Nephron progenitor cell (in vitro differentiated cells): ENCODE measurements around the gene TADA1.

Experiments used
- DNase-seq: peaks from one replicate; pipeline ENCODE4 v3.0.0; 2021
- H3K27ac Mint-ChIP-seq: 2 replicates; pipeline ENCODE4 v1.8.0; 2021; ENCODE audit warnings: mild to moderate bottlenecking, moderate library complexity, mixed read lengths
- H3K27me3 Mint-ChIP-seq: 2 replicates; pipeline ENCODE4 v1.8.0; 2021; ENCODE audit warnings: mild to moderate bottlenecking, low read depth, mixed read lengths; ENCODE audit not compliant: poor library complexity
- H3K36me3 Mint-ChIP-seq: 2 replicates; pipeline ENCODE4 v1.8.0; 2021; ENCODE audit warnings: low read depth, mixed read lengths
- H3K4me1 Mint-ChIP-seq: 2 replicates; pipeline ENCODE4 v1.8.0; 2021; ENCODE audit warnings: mixed read lengths
- H3K4me3 Mint-ChIP-seq: 2 replicates; pipeline ENCODE4 v1.8.0; 2021; ENCODE audit warnings: mild to moderate bottlenecking, moderate library complexity, mixed read lengths
- H3K9me3 Mint-ChIP-seq: 2 replicates; pipeline ENCODE4 v1.8.0; 2021; ENCODE audit warnings: mild to moderate bottlenecking, moderate library complexity, mixed read lengths
- TF ChIP-seq, protein P1 (sequence below): fragments of 200-600 bp; sonication (generic); IDR thresholded peaks from 2 replicates; pipeline ENCODE4 v1.5.0; 2021; ENCODE audit warnings: antibody characterized with exemption

Gene TADA1

GRCh38 chr1:166907763-166908162, 31.7 kb upstream of the TADA1 start:
- Mint-ChIP-seq H3K36me3 (peaks cover 14% of the 10 kb centered on the region), H3K4me1 (peaks cover 2% of the 10 kb centered on the region), H3K27me3 (peaks cover 8% of the 10 kb centered on the region), H3K27ac (no peak overlapping the region), H3K9me3 (peaks cover 20% of the 10 kb centered on the region), H3K4me3 (no peak overlapping the region)
- DNase-seq: no peak
- TF ChIP-seq, protein P1, sequence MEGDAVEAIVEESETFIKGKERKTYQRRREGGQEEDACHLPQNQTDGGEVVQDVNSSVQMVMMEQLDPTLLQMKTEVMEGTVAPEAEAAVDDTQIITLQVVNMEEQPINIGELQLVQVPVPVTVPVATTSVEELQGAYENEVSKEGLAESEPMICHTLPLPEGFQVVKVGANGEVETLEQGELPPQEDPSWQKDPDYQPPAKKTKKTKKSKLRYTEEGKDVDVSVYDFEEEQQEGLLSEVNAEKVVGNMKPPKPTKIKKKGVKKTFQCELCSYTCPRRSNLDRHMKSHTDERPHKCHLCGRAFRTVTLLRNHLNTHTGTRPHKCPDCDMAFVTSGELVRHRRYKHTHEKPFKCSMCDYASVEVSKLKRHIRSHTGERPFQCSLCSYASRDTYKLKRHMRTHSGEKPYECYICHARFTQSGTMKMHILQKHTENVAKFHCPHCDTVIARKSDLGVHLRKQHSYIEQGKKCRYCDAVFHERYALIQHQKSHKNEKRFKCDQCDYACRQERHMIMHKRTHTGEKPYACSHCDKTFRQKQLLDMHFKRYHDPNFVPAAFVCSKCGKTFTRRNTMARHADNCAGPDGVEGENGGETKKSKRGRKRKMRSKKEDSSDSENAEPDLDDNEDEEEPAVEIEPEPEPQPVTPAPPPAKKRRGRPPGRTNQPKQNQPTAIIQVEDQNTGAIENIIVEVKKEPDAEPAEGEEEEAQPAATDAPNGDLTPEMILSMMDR: no peak

DNA sequence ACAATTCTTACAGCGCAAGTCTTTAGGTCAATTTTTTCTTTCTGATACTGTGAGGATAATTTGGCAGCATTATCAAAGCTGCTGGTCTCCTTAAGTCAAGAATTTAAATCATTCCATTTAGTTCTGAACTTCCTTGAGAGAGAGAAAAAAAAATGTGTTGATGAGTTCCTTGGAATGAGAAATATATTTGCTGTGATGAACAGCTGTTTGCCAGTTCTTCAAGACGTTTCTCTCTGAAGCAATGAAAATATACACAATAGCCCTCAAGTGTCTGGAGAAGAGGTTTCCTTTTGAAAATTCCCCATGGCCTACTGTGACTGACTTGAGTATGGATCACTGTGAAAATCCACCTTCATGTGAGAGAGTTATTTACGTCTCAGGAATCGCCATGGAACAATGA, 31.0 kb upstream of the TADA1 start:
- Mint-ChIP-seq H3K27me3 (peaks cover 8% of the 10 kb centered on the region), H3K4me1 (no peaks in the 10 kb centered on the region), H3K36me3 (peaks cover 12% of the 10 kb centered on the region), H3K4me3 (no peak overlapping the region), H3K27ac (no peak overlapping the region), H3K9me3 (peaks cover 17% of the 10 kb centered on the region)
- no peak for DNase-seq
- TF ChIP-seq, protein P1: no peak

- no peak overlapping the region for H3K27ac Mint-ChIP-seq
Observed at GRCh38 chr1:166906647-166907046, 30.6 kb upstream of the TADA1 start.

DNA sequence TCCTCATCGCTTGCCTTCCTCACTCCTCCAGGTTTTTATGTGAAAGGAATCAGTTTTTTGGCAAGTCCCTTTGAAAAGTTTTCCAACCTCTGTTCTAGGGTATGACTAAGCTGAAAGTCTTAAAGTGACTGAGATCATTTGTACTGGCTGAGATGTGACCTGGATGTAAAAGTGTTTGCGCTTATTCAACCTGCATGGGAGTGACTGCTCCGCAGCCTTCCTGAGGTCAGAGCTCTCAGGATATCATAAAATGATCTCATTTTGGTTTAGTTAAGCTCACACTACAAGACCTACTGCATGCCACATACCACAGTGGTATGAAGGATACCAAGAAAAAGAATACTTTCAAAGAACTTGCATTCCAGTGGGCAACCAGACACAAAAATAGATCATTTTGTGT, 29.8 kb upstream of the TADA1 start:
- TF ChIP-seq, protein P1: no peak
- Mint-ChIP-seq H3K4me1 (no peaks in the 10 kb centered on the region), H3K27ac (no peak overlapping the region), H3K4me3 (no peak overlapping the region), H3K9me3 (peaks cover 5% of the 10 kb centered on the region), H3K36me3 (peaks cover under 1% of the 10 kb centered on the region), H3K27me3 (peaks cover 13% of the 10 kb centered on the region)
- DNase-seq: no peak

More at GRCh38 chr1:166906647-166907046, 30.6 kb upstream of the TADA1 start:
- no peaks in the 10 kb centered on the region for H3K4me1 Mint-ChIP-seq
- H3K4me3 Mint-ChIP-seq: no peak overlapping the region
- peaks cover 13% of the 10 kb centered on the region for H3K9me3 Mint-ChIP-seq
- peaks cover 8% of the 10 kb centered on the region for H3K36me3 Mint-ChIP-seq
- no peak for DNase-seq
- TF ChIP-seq, protein P1: no peak
- peaks cover 8% of the 10 kb centered on the region for H3K27me3 Mint-ChIP-seq

DNA sequence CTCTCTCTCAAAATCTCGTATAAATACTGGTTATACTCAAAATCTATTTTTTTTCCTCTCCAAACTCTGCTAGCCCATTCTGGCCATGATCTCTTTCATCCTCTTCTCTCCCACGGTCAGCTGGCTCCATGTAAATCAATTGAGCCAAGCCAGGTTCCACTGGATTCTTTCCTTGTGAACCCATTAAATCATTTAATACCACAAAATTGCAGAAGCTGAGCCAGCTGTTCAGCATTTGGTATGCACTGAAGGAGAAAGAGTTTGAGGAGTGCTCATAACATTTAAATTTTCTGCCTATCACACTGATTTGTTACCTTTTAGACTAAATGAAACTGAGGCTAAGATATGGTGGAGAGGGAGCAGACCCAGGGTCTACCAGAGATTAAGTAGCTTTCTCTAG, 29.1 kb upstream of the TADA1 start:
- H3K4me3 Mint-ChIP-seq: no peak overlapping the region
- H3K27ac Mint-ChIP-seq: no peak overlapping the region
- H3K4me1 Mint-ChIP-seq: no peaks in the 10 kb centered on the region
- H3K9me3 Mint-ChIP-seq: no peaks in the 10 kb centered on the region
- no peaks in the 10 kb centered on the region for H3K36me3 Mint-ChIP-seq
- H3K27me3 Mint-ChIP-seq: peaks cover 13% of the 10 kb centered on the region
- TF ChIP-seq, protein P1: no peak
- DNase-seq: no peak

- Mint-ChIP-seq H3K4me3 (no peak overlapping the region), H3K27me3 (peaks cover 12% of the 10 kb centered on the region), H3K9me3 (peaks cover 4% of the 10 kb centered on the region), H3K27ac (no peak overlapping the region), H3K4me1 (no peaks in the 10 kb centered on the region), H3K36me3 (no peaks in the 10 kb centered on the region)
- TF ChIP-seq, protein P1: no peak
- no peak for DNase-seq
Observed at GRCh38 chr1:166903232-166903631, 27.2 kb upstream of the TADA1 start.
